Dendritic cell treated with granulocyte-macrophage colony-stimulating factor and Interleukin-4, amounts not matched to agents 40 ng/mL and 50 ng/mL, for 4 days (primary cell): ENCODE measurements around the gene GRIK4.

Experiments used
- H3K27ac Mint-ChIP-seq: one replicate; pipeline ENCODE4 v1.8.0; 2022; ENCODE audit warnings: mild to moderate bottlenecking, mixed read lengths
- H3K27me3 Mint-ChIP-seq: one replicate; pipeline ENCODE4 v1.8.0; 2022; ENCODE audit warnings: mild to moderate bottlenecking, mixed read lengths
- H3K36me3 Mint-ChIP-seq: one replicate; pipeline ENCODE4 v1.8.0; 2022; ENCODE audit warnings: low read depth, mixed read lengths
- H3K4me1 Mint-ChIP-seq: one replicate; pipeline ENCODE4 v1.8.0; 2022; ENCODE audit warnings: low read depth, mixed read lengths
- H3K4me3 Mint-ChIP-seq: one replicate; pipeline ENCODE4 v1.8.0; 2022; ENCODE audit warnings: mild to moderate bottlenecking, moderate library complexity, mixed read lengths
- H3K9me3 Mint-ChIP-seq: one replicate; pipeline ENCODE4 v1.8.0; 2022; ENCODE audit warnings: mixed read lengths
- intact Hi-C: fragments of 100-400 bp; cut with micrococcal nuclease; formaldehyde crosslinking; loops from one replicate; pipeline ENCODE4 v1.15.0; 2022

GRIK4 gene

GRCh38 chr11:120514541-120515121 lies 3.1 kb downstream of the GRIK4 start:
- Mint-ChIP-seq H3K4me1 (no peaks in the 10 kb centered on the region), H3K36me3 (no peaks in the 10 kb centered on the region), H3K27me3 (peaks cover 66% of the 10 kb centered on the region), H3K4me3 (no peak overlapping the region), H3K9me3 (no peaks in the 10 kb centered on the region), H3K27ac (no peak overlapping the region)
- intact Hi-C loops = loop anchor here (10.0 kb wide), 1 partner anchor 440 kb away; no protein-coding TSS in a partner anchor

- intact Hi-C loops = loop anchor here (10.0 kb wide), 1 partner anchor 440 kb away; no protein-coding TSS in a partner anchor
- H3K4me1 Mint-ChIP-seq = no peaks in the 10 kb centered on the region
- H3K27ac Mint-ChIP-seq = no peak overlapping the region
- H3K4me3 Mint-ChIP-seq = no peak overlapping the region
- peaks cover 60% of the 10 kb centered on the region for H3K27me3 Mint-ChIP-seq
- no peaks in the 10 kb centered on the region for H3K9me3 Mint-ChIP-seq
- H3K36me3 Mint-ChIP-seq = no peaks in the 10 kb centered on the region
These were observed 3.7 kb downstream of the GRIK4 start for GRCh38 chr11:120515186-120515723.

GRCh38 chr11:120516461-120517389 lies 5.2 kb downstream of the GRIK4 start:
- H3K36me3 Mint-ChIP-seq = no peaks in the 10 kb centered on the region
- H3K4me3 Mint-ChIP-seq = no peak overlapping the region
- H3K27me3 Mint-ChIP-seq = peaks cover 52% of the 10 kb centered on the region
- H3K27ac Mint-ChIP-seq = no peak overlapping the region
- intact Hi-C loops = loop anchor here (10.0 kb wide), 1 partner anchor 438 kb away; no protein-coding TSS in a partner anchor
- no peaks in the 10 kb centered on the region for H3K4me1 Mint-ChIP-seq
- H3K9me3 Mint-ChIP-seq = no peaks in the 10 kb centered on the region

- peaks cover 51% of the 10 kb centered on the region for H3K27me3 Mint-ChIP-seq
- no peaks in the 10 kb centered on the region for H3K4me1 Mint-ChIP-seq
- no peaks in the 10 kb centered on the region for H3K9me3 Mint-ChIP-seq
- H3K27ac Mint-ChIP-seq = no peak overlapping the region
- no peak overlapping the region for H3K4me3 Mint-ChIP-seq
- intact Hi-C loops = loop anchor here (10.0 kb wide), 1 partner anchor 437 kb away; no protein-coding TSS in a partner anchor
- H3K36me3 Mint-ChIP-seq = no peaks in the 10 kb centered on the region
These were observed 5.8 kb downstream of the GRIK4 start for GRCh38 chr11:120517390-120517761.

GRCh38 chr11:120517801-120518291 lies 6.3 kb downstream of the GRIK4 start:
- H3K27ac Mint-ChIP-seq = no peak overlapping the region
- H3K9me3 Mint-ChIP-seq = no peaks in the 10 kb centered on the region
- peaks cover 51% of the 10 kb centered on the region for H3K27me3 Mint-ChIP-seq
- H3K4me3 Mint-ChIP-seq = no peak overlapping the region
- H3K36me3 Mint-ChIP-seq = no peaks in the 10 kb centered on the region
- no peaks in the 10 kb centered on the region for H3K4me1 Mint-ChIP-seq
- intact Hi-C loops = loop anchor here (10.0 kb wide), 1 partner anchor 437 kb away; no protein-coding TSS in a partner anchor

- Mint-ChIP-seq H3K4me3 (no peak overlapping the region), H3K9me3 (no peaks in the 10 kb centered on the region), H3K27ac (no peak overlapping the region), H3K4me1 (no peaks in the 10 kb centered on the region), H3K36me3 (no peaks in the 10 kb centered on the region), H3K27me3 (peaks cover 51% of the 10 kb centered on the region)
- intact Hi-C loops = loop anchor here (10.0 kb wide), 1 partner anchor 436 kb away; no protein-coding TSS in a partner anchor
These were observed 6.8 kb downstream of the GRIK4 start for GRCh38 chr11:120518356-120518755.

GRCh38 chr11:120519474-120519873 lies 7.9 kb downstream of the GRIK4 start:
- intact Hi-C loops = loop anchor here (10.0 kb wide), 1 partner anchor 435 kb away; no protein-coding TSS in a partner anchor

GRCh38 chr11:120520091-120520822 lies 8.7 kb downstream of the GRIK4 start:
- intact Hi-C loops = no loop called here
- Mint-ChIP-seq H3K27me3 (peaks cover 35% of the 10 kb centered on the region), H3K4me1 (no peaks in the 10 kb centered on the region), H3K9me3 (no peaks in the 10 kb centered on the region), H3K27ac (no peak overlapping the region), H3K36me3 (no peaks in the 10 kb centered on the region), H3K4me3 (no peak overlapping the region)

More at GRCh38 chr11:120519474-120519873, 7.9 kb downstream of the GRIK4 start:
- no peaks in the 10 kb centered on the region for H3K4me1 Mint-ChIP-seq
- H3K36me3 Mint-ChIP-seq = no peaks in the 10 kb centered on the region
- peaks cover 41% of the 10 kb centered on the region for H3K27me3 Mint-ChIP-seq
- no peaks in the 10 kb centered on the region for H3K9me3 Mint-ChIP-seq
- no peak overlapping the region for H3K27ac Mint-ChIP-seq
- H3K4me3 Mint-ChIP-seq = no peak overlapping the region

GRCh38 chr11:120521176-120521575 lies 9.6 kb downstream of the GRIK4 start:
- intact Hi-C loops = no loop called here
- Mint-ChIP-seq H3K4me3 (no peak overlapping the region), H3K27me3 (peaks cover 31% of the 10 kb centered on the region), H3K36me3 (no peaks in the 10 kb centered on the region), H3K27ac (no peak overlapping the region), H3K9me3 (no peaks in the 10 kb centered on the region), H3K4me1 (no peaks in the 10 kb centered on the region)

GRCh38 chr11:120522021-120522420 lies 10.5 kb downstream of the GRIK4 start:
- intact Hi-C loops = no loop called here
- H3K27me3 Mint-ChIP-seq = peaks cover 25% of the 10 kb centered on the region
- H3K9me3 Mint-ChIP-seq = no peaks in the 10 kb centered on the region
- no peaks in the 10 kb centered on the region for H3K36me3 Mint-ChIP-seq
- H3K4me3 Mint-ChIP-seq = no peak overlapping the region
- H3K27ac Mint-ChIP-seq = no peak overlapping the region
- H3K4me1 Mint-ChIP-seq = no peaks in the 10 kb centered on the region

GRCh38 chr11:120522736-120523135 lies 11.2 kb downstream of the GRIK4 start:
- Mint-ChIP-seq H3K36me3 (no peaks in the 10 kb centered on the region), H3K27ac (no peak overlapping the region), H3K9me3 (no peaks in the 10 kb centered on the region), H3K27me3 (peaks cover 18% of the 10 kb centered on the region), H3K4me3 (no peak overlapping the region), H3K4me1 (no peaks in the 10 kb centered on the region)
- intact Hi-C loops = no loop called here

GRCh38 chr11:120523196-120523595 lies 11.6 kb downstream of the GRIK4 start:
- no peak overlapping the region for H3K27ac Mint-ChIP-seq
- H3K36me3 Mint-ChIP-seq = no peaks in the 10 kb centered on the region
- peaks cover 18% of the 10 kb centered on the region for H3K27me3 Mint-ChIP-seq
- no peaks in the 10 kb centered on the region for H3K9me3 Mint-ChIP-seq
- no peaks in the 10 kb centered on the region for H3K4me1 Mint-ChIP-seq
- no peak overlapping the region for H3K4me3 Mint-ChIP-seq
- intact Hi-C loops = no loop called here

GRCh38 chr11:120524536-120525085 lies 13.1 kb downstream of the GRIK4 start:
- Mint-ChIP-seq H3K4me1 (no peaks in the 10 kb centered on the region), H3K36me3 (no peaks in the 10 kb centered on the region), H3K9me3 (no peaks in the 10 kb centered on the region), H3K4me3 (no peak overlapping the region), H3K27ac (no peak overlapping the region), H3K27me3 (peaks cover 20% of the 10 kb centered on the region)
- intact Hi-C loops = no loop called here
